GM21423 (cell line): Measurements from ENCODE around the gene LINGO4.

Experiments
- ATAC-seq: cut with Tn5 transposase; IDR thresholded peaks from one replicate; pipeline ENCODE4 v1.9.1; 2021; ENCODE audit warnings: mild to moderate bottlenecking, moderate library complexity; ENCODE audit not compliant: unreplicated experiment

LINGO4 gene

GRCh38 chr1:151835596-151835995 is 30.4 kb upstream of the LINGO4 start:
- no peak for ATAC-seq

- no peak for ATAC-seq
Measured at GRCh38 chr1:151834239-151834638, 29.0 kb upstream of the LINGO4 start.

GRCh38 chr1:151833172-151833900 is 28.1 kb upstream of the LINGO4 start:
- ATAC-seq = no peak

DNA sequence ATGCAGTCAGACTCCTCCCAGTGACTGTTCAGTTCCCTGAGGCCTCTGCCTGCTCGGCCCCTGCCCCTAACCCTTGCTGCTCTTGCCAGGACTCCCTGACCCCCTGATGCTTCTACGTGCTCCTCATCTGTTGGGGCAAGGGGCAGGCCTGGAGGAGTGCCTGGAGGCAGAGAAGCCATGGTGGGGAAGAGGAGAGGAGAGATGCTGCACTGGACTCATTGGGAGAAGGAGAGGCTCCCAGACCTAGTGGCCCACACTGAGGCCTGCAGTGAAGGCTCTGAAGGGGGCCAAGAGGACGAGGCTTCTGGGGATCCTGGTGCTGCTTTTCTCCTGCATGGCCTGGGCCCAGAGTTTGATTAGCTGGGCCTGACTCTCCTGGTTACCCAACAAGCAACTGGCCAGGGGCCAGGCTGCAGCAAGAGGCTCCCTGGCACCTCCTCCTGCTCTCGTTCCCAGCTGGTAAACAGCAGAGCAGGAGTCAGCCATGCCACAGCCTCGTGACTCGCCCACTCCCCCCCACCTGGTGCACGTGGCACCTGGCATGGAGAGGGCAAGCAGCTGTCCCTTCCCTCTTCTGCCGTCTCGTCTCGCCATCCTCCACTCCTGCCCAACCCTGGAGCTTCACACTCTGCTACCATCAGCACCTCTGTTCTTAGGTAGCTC is 27.2 kb upstream of the LINGO4 start:
- no peak for ATAC-seq

DNA sequence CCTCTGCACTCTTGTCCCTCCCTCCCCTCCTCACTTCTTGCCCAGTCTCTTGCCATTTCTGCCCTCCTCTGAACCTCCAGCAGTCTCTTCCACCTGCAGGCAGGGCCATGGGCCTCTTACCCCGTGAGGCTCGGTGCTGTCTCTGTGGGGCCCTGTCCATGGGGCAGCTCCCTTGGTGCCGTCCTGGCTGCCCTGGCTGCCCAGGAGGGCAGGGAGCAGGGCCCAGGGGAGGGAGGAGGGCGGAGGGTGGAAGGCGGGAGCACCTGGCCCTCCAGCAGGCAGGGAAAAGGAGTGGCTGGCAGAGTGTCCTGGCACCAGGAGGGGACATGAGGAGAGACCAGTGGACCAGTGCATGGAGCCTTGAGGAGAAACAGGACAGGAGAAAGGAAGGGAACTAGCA is 26.4 kb upstream of the LINGO4 start, which contains the start of gene RORC:
RORC (minus strand) TSS at position 198 of the 400 bp plus-strand sequence; CDS start at position 160, 38 bp downstream.
- ATAC-seq = no peak

DNA sequence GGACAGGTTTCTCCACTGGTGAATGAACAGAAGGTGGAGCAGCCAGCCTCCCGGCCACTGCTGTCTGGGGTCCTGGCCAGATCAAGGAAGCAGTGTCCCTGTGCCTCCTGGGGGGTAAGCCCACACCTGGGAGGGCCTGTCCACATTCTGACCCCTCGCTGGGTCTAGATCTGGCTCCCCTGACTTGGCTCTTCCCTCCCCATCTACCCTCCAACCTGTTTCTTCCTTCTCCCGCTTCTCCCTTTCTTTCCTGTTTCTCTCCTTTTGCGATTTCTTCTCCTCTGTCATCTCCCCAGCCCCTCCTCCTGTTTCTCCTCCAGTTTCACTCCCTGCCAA is 26.0 kb upstream of the LINGO4 start:
- no peak for ATAC-seq

DNA sequence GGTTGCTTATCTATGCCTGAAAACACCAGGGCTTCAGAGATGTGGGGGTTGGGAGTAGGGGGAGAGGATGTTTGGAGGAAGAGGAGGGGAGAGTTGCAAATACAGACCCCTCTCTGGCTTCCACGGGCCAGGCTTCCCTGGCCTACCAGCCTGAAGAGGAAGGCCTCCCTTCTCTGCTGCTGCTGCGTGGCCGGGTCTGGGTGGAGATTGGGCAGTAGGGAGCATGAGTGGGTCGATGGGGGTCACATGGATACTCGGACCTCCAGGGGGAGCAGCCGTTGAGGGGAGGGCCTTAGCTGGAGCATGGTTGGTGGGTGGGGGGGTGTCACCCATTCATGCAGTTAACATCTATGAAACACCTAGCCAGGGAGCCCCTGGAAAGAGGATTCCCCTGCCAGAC is 24.8 kb upstream of the LINGO4 start:
- no peak for ATAC-seq

- no peak for ATAC-seq
Measured at GRCh38 chr1:151829352-151830046, 24.3 kb upstream of the LINGO4 start.

DNA sequence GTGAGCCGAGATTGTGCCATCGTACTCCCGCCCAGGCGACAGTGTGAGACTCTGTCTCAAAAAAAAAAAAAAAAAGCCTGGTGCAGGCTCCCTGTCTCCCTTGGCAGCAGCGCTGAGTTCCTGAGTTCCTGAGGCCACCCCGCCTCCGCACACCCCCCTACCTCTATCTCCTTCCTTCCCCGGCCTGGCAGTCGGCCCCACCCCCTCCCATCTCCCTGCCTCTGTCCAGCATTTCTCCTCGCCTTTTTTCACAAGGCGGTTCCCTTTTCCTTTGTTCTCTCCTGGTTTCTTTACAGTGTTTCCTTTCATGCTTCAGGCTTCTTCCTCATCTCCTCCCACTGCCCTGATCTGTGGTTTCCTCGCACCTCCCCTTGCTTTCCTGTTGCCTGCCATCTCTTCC is 23.7 kb upstream of the LINGO4 start:
- ATAC-seq = no peak

DNA sequence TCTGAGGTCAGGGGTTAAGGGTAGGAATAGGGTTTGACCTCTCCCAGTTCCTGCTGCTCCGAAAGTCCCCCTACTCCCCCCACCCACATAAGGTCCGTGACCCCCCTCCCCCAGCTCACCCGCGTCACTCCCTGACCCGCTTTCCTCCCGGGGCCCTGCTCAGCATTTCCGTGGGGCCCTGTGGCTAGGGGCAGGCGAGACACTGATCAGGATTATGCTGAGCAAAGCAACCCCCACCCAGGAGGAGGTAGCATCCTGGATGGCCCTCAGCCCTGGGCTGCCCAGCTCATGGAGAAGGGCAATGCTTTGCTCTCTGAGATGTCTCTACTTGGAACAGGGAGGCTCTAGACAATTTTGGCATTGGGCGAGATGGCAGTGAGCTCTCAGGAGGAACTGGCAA is 22.6 kb upstream of the LINGO4 start:
- ATAC-seq = no peak

DNA sequence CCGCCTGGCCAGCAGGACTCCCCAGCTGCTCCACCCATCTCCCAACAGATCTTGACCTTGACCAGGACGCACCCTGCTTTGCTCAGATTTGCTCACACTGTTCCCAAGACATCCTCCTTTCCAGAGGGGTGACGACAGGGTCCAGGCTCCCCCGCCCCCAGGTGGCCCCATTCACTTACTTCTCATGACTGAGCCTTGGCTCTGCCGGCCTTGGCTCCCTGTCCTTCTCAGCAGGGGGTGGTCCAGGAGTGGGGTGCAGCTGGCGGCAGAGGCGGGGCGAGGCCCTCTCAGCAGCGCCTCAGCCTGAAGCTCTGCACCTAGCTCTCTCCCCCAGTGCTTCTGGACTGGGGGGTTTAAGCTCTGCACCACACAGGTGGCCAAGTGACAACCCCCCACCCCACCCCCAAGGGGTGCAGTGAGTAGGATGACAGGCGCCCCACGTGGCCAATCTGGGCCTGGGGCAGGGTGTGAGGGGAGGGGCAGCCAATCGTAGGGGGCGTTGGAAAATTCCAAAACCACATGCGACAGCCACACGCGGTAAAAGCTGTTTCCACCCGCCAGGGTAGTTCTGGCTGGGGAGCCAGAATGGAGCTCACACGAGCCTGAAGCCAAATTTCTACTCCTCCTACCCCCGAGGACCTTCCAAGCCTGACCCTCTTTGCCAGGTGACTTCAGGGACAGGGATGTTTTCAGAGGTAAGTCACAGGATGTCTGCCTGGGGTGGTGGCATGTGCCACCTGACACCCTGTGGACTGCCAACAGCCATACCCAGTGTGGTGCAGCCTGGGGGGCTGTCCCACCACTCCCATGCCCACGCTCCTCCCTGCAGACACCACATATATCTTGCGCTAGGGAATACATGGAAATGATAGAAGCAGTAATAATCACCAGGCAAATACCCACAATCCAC is 20.8 kb upstream of the LINGO4 start:
- no peak for ATAC-seq

DNA sequence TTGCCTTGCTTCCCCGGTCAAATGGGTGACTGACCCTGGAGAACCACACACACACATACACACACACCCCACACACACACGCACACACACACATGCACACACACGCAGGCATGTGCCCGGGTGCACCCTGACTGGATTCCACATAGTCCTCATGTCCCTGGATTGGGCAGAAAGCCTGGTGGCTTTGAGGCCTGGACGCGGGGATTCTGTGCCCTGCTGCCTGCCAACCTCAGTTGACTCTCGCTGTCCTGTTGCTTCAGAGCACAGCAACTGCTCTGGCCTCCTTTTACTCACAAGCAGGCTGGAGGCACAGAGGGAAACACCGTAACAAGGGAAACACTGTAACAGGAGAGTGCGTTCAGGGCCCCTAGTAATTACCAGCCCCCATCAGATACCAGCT is 20.0 kb upstream of the LINGO4 start:
- no peak for ATAC-seq

- no peak for ATAC-seq
Measured at GRCh38 chr1:151823175-151823574, 18.0 kb upstream of the LINGO4 start.

DNA sequence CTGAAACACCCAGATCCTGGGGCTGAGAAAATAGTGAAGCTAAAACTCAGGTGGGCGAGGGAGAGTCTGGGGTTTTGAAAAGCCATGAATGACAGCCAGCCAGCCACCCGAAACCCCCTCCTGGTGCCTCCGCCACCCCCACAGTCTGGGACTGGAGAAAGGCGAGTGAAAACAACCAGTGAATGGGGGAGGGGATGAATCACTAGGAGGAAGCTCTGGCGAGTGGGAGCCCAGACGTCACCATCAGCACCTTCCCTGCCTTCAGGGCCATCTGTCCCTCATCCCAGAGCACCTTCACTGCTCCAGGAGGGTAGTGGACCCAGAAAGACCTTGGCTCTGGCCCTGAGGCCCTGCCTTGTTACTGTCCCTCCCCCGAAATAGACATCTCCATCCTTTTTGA is 17.2 kb upstream of the LINGO4 start:
- no peak for ATAC-seq

- no peak for ATAC-seq
Measured at GRCh38 chr1:151820940-151821339, 15.7 kb upstream of the LINGO4 start.

- no peak for ATAC-seq
Measured at GRCh38 chr1:151819976-151820623, 14.9 kb upstream of the LINGO4 start.

DNA sequence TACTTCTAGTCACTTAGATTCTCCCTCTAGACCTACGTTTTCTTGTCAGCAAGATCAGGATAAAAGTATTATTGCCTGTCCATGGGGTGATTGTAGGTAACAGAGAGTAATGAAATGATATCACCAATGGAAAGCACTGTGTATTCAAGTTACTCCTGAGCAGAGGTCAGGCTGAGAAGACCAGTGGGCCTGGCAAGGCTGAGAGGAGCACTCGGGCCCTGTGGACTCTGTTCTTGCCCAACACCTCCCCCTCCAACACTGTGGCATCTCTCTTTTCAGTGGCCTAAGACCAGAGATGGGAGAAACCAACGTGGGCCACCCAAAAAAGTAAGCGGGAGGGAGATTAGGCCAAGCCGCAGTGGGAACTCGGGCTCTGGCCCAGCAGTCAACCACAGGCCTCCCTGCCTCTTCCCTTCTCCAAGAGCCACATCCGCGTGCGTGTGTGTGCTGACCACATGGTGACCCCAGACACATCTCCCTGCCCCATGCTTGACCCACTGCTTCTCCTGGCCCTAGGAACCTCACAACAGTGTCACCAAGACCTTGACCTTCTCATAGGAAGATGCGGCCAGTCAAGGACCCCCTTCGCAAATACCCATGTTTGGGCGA is 14.1 kb upstream of the LINGO4 start:
- ATAC-seq = no peak

GRCh38 chr1:151817353-151817730 is 12.1 kb upstream of the LINGO4 start:
- no peak for ATAC-seq

- ATAC-seq = no peak
Measured at GRCh38 chr1:151816548-151817352, 11.5 kb upstream of the LINGO4 start.
